Activated T-cell treated with anti-CD3 and anti-CD28 coated beads, Interleukin-2, amount 50 U/mL, for 4 hours (primary cell): ENCODE measurements around the gene NDUFV1. TPM values are rescaled to one million over a fixed set of nuclear protein-coding genes. Genes with fewer than 3 reads are reported as not detected.
"Not testable (repeated sequence)": the region's sequence is repeated elsewhere in the genome, so short reads cannot be mapped to it uniquely, and the experiment has no call there.

Experiments used
- ATAC-seq, 2 donors: fragments of 200-7000 bp; cut with Tn5 transposase; one replicate each; pipeline ENCODE4 v1.10.0; 2021
- DNase-seq: peaks from one replicate; pipeline ENCODE4 v3.0.0-alpha.2; 2020
- H3K27me3 Mint-ChIP-seq: one replicate; pipeline ENCODE4 v1.8.0; 2021; ENCODE audit warnings: low read depth, mixed read lengths
- H3K36me3 Mint-ChIP-seq: one replicate; pipeline ENCODE4 v1.8.0; 2022; ENCODE audit warnings: mixed read lengths; ENCODE audit not compliant: insufficient read depth
- H3K4me1 Mint-ChIP-seq: one replicate; pipeline ENCODE4 v1.8.0; 2021; ENCODE audit warnings: low read depth, mixed read lengths
- H3K4me3 Mint-ChIP-seq: one replicate; pipeline ENCODE4 v1.8.0; 2021; ENCODE audit warnings: mild to moderate bottlenecking, moderate library complexity, mixed read lengths
- H3K9me3 Mint-ChIP-seq: one replicate; pipeline ENCODE4 v1.8.0; 2021; ENCODE audit warnings: mixed read lengths
- total RNA-seq, 3 donors: library from RNA; stranded (reverse); gene quantifications; one replicate each; pipeline ENCODE4 v1.2.1, GENCODE V29; 2021

The NDUFV1 gene
- total RNA-seq = 100 to 1,000 TPM; 338 to 353 (median 350) TPM

DNA sequence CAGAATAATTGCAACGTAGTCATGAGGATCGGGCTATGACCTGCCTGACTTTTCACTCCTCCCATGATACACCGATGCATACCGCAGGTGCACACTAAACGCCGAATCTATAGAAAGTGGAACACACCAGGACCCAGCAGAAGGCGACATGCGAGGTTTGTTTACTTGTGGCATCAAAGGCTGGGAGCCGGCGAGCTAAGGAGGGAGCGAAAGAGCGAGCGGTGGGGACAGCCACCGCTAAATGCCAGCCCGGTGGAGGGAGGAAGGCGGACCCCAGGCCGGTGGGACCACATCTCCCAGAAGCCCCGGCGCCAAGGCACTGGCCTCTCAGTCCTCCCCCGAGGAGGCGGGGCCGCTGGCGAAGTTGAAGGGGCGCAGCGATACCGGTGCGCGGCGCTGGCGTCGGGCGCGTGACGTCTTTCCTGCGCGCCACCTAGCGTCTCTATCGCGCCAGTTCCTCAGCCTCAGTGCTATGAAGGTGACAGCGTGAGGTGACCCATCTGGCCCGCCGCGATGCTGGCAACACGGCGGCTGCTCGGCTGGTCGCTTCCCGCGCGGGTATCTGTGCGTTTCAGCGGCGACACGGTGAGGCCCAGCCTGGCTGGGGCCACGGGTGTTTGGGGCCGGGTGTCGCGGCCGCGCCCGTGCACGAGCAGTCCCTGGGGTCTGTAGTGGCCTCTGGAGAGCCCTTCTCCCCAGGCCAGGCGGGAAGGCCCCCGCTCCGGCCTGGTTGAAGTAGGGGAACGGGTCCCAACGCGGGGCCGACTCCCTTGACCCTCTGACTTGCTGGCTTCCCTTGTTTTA, at the start of gene NDUFV1:
Gene NDUFV1, plus strand, starts transcription at position 445 of the 804 bp plus-strand sequence. Its CDS starts 69 bp downstream, at position 514.
- H3K4me1 Mint-ChIP-seq = peaks cover 20% of the 10 kb centered on the region
- peak within 1 kb of the TSS; percentile 93 for H3K4me3 Mint-ChIP-seq
- H3K9me3 Mint-ChIP-seq = no peaks in the 10 kb centered on the region
- ATAC-seq = peak; percentile 99 to 100
- H3K36me3 Mint-ChIP-seq = peaks cover 15% of the 10 kb centered on the region
- peaks cover 6% of the 10 kb centered on the region for H3K27me3 Mint-ChIP-seq
- peak; percentile 96 for DNase-seq

DNA sequence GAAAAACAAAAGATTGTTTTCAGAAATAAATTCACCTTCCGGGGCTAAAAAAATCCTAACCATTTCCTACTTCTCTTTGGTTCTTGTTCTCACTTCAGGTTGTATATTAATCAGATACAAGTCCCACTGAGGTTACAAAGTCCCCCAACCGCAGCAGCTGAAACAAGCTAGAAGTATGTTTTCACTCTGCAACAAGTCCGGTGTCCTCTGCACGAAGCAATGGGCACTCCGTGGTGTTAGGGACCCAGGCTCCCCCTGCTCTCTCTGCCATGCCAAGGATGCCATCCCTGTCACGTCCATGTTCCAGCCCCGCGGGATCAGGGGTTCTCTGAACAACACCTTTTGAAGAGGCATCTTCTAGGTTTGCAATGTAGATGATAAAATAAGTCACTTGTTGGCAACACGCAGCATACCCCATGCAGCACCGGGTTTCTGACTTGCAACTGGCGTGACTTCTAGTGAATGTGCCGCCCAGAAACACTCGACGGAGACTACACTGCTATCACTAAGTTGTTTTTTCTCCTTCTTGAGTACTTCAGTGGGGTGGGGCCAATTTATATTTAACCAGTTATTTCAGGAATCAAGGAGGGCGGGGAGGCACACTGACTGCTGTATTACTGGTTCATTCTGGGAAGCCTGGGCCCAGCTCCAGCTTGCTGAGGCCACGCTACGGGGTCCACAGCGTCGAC, 48.5 kb upstream of the NDUFV1 start:
- H3K27me3 Mint-ChIP-seq = peaks cover 1% of the 10 kb centered on the region
- DNase-seq (no peak), ATAC-seq (no peak)
- no peaks in the 10 kb centered on the region for H3K36me3 Mint-ChIP-seq
- no peaks in the 10 kb centered on the region for H3K9me3 Mint-ChIP-seq
- H3K4me1 Mint-ChIP-seq = no peaks in the 10 kb centered on the region
- no peak overlapping the region for H3K4me3 Mint-ChIP-seq

DNA sequence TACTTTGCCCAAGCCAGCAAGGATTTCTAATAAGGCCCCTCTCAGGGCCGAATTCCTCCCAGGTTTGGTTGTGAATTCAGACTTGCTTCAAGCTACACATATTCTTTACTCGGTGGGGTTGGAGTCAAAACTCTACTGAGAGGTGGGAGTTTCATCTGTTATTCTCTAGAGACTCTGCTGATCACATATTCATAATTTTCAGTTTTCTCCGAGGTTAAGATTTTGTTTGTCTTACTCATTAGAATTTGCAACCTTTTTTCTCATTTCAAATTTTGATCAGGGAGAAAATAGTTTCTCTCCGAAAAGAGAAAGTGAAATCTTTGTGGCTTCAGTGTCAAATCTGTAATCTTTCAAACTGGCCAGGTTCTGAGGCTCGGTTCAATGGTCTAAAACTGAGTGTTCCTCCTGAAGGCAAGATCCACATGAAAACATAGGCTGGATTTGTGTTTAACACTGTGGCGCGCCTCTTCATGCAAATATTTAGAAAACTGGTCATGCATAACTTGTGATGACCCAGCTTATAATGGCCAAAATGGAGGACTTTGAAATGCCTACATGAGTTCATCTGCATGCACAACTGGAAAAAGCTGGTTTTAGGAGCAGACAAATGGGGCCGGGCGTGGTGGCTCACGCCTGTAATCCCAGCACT, 44.6 kb upstream of the NDUFV1 start:
- Mint-ChIP-seq H3K9me3 (no peaks in the 10 kb centered on the region), H3K4me1 (no peaks in the 10 kb centered on the region), H3K36me3 (no peaks in the 10 kb centered on the region), H3K27me3 (peaks cover 4% of the 10 kb centered on the region), H3K4me3 (no peak overlapping the region)
- DNase-seq (no peak), ATAC-seq (peak in 1 of 2 donors; percentile 61)

DNA sequence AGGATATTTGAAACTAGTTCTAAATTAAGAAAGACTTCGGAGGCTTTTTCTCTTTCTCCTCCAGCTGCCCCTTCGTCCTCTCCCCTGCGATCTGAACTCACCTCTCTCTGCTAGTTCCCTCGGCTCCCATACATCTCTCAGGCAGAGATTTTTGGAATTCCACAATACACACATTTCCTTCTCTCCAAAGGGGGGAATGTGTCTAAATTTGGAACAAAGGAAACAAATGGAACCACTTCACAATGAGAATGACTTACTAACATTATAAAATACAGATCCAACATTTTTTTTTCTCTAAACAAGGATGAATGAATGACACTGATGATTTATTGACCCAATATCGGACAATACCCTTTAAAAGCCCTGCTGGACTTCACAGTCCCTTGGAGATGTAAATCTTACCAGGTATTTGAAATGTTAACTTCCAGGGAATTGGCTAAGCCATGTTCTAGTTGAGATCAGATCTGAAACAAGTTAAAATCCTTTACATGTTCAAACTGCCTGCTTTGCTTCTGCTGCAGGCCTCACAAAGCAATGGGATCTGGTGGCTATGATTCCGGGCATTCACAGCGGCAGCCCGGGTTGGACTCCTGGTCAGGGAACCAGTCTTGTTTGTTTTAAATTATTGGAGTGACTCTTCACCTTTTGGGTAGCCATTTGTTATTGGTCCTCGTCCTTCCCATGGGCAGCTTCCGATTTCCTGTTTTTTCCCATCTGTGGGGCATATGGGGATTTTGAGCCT, 43.6 kb upstream of the NDUFV1 start:
- Mint-ChIP-seq H3K9me3 (no peaks in the 10 kb centered on the region), H3K4me1 (no peaks in the 10 kb centered on the region), H3K4me3 (no peak overlapping the region), H3K27me3 (peaks cover 4% of the 10 kb centered on the region), H3K36me3 (no peaks in the 10 kb centered on the region)
- no peak for DNase-seq
- ATAC-seq = no peak

DNA sequence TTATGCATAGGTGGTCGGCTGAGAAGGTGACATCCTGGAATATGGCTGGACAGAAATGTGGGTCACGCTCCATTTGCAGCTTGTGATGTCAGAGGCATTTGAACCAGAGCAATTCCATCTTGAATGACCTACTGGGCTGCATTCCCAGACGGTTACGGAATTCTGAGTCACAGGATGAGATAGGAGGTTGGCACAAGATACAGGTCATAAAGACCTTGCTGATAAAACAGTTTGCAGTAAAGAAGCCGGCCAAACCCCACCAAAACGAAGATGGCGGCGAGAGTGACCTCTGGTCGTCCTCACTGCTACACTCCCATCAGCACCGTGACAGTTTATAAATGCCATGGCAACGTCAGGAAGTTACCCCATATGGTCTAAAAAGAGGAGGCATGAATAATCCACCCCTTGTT, 43.0 kb upstream of the NDUFV1 start:
- H3K27me3 Mint-ChIP-seq, H3K4me3 Mint-ChIP-seq, H3K36me3 Mint-ChIP-seq, H3K9me3 Mint-ChIP-seq, H3K4me1 Mint-ChIP-seq, ATAC-seq, DNase-seq: not testable (repeated sequence)

DNA sequence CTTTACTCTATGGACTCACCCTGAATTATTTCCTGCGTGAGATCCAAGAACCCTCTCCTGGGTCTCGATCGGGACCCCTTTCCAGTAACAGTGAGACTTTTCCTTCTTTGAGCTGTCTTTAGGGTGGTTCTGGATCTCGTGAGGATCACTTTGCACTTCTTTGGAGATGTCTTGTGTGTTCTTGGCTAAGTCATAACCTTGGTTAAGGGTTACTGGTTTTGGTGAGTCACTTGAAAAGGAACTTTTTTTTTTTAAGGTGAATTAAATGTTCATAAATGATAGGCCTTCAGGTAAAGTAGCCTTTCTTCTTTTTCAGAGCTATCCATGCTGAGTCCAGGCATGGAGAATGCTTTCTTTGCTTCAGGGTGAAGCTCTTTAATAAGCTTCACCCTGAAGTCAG, 42.5 kb upstream of the NDUFV1 start:
- Mint-ChIP-seq H3K4me1 (no peaks in the 10 kb centered on the region), H3K9me3 (no peaks in the 10 kb centered on the region), H3K27me3 (peaks cover 4% of the 10 kb centered on the region), H3K4me3 (no peak overlapping the region), H3K36me3 (no peaks in the 10 kb centered on the region)
- DNase-seq (no peak), ATAC-seq (no peak)

DNA sequence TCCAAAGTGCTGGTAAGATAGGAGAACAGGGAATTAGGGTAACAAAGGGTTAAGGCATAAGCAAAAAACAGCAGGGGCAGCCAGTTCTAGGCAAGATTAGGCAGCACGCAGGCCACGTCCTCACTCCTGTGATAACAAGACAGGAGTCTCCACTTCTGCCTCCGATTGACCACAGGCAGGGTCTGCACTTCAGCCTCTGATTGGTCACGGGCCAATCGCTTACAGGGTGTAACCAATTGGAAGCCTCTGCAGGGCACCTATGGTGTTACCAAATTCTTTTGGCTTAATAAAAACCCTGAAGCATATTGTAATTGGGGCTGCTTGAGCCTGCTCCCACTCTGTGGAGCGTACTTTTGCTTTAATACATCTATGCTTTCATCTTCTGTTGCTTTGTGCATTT, 35.3 kb upstream of the NDUFV1 start:
- no peak for ATAC-seq
- H3K4me1 Mint-ChIP-seq = no peaks in the 10 kb centered on the region
- H3K36me3 Mint-ChIP-seq = no peaks in the 10 kb centered on the region
- H3K4me3 Mint-ChIP-seq = no peak overlapping the region
- H3K27me3 Mint-ChIP-seq = peaks cover 19% of the 10 kb centered on the region
- no peak for DNase-seq
- no peaks in the 10 kb centered on the region for H3K9me3 Mint-ChIP-seq

DNA sequence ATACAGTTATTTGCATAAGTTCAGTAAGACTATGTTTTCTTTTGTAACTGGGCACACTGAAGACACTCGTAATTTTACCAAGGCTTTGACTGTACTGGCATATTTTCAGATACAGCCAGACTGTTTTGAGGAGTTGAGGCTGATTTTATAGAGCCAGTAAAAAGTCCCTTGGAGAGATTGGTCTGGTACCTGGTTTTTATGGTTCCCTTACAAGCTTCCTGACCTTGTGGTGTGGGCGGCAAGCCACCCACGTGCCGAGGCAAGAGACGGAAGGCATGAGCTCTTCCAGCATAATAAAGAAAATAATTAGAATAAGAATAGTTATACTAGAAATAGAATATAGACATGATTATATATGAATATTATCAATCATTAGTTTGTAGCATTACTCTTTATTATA, 34.4 kb upstream of the NDUFV1 start:
- Mint-ChIP-seq H3K4me1 (no peaks in the 10 kb centered on the region), H3K27me3 (peaks cover 27% of the 10 kb centered on the region), H3K4me3 (no peak overlapping the region), H3K36me3 (no peaks in the 10 kb centered on the region), H3K9me3 (no peaks in the 10 kb centered on the region)
- no peak for DNase-seq
- ATAC-seq = no peak

DNA sequence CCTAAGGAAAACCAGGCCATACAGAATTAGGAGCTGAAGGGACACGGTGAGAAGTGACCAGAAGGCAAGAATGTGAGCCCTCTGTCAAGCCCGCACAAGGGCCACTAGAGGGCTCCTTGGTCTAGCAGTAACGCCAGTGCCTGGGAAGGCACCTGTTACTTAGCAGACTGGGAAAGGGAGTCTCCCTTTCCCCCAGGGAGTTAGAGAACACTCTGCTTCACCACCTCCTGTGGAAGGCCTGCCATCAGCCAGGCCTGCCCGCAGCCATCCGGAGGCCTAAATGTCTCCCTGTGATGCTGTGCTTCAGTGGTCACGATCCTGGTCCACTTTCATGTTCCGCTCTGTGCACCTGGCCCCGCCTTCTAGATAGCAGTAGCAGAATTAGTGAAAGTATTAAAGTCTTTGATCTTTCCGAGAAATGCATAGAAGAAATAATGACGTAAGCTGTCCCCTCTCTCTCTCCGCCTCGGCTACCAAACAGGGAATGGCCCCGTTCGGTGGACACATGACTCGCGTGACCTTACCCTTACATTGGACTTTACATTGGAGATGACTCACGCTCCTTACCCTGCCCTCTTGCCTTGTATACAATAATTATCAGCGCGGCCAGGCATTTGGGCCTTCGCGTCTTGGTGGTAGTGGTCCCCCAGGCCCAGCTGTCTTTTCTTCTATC, 33.9 kb upstream of the NDUFV1 start:
- ATAC-seq (no peak), DNase-seq (no peak)
- Mint-ChIP-seq H3K9me3 (no peaks in the 10 kb centered on the region), H3K27me3 (peaks cover 30% of the 10 kb centered on the region), H3K4me1 (no peaks in the 10 kb centered on the region), H3K4me3 (no peak overlapping the region), H3K36me3 (no peaks in the 10 kb centered on the region)

DNA sequence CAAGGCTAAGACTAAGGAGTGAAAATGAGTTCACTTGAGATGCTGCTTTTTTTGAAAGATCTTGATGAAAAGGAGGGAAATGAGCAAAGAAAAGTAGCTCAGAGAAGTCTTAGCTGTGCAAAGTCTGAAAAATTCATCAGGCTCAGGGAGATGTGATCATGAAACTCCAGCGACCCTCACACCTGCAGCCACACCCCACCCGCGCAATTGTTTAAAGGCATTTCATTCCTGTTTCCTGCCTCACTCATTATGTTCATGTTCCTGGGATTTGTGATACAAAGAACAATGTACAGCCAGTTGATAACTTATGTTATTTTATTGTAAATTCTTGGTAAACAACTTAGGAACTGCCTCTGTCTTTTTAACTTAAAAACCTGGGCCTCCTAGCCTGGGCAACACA, 31.8 kb upstream of the NDUFV1 start:
- no peak overlapping the region for H3K4me3 Mint-ChIP-seq
- peaks cover 10% of the 10 kb centered on the region for H3K4me1 Mint-ChIP-seq
- H3K36me3 Mint-ChIP-seq = no peaks in the 10 kb centered on the region
- peaks cover 35% of the 10 kb centered on the region for H3K27me3 Mint-ChIP-seq
- ATAC-seq (no peak), DNase-seq (no peak)
- no peaks in the 10 kb centered on the region for H3K9me3 Mint-ChIP-seq

DNA sequence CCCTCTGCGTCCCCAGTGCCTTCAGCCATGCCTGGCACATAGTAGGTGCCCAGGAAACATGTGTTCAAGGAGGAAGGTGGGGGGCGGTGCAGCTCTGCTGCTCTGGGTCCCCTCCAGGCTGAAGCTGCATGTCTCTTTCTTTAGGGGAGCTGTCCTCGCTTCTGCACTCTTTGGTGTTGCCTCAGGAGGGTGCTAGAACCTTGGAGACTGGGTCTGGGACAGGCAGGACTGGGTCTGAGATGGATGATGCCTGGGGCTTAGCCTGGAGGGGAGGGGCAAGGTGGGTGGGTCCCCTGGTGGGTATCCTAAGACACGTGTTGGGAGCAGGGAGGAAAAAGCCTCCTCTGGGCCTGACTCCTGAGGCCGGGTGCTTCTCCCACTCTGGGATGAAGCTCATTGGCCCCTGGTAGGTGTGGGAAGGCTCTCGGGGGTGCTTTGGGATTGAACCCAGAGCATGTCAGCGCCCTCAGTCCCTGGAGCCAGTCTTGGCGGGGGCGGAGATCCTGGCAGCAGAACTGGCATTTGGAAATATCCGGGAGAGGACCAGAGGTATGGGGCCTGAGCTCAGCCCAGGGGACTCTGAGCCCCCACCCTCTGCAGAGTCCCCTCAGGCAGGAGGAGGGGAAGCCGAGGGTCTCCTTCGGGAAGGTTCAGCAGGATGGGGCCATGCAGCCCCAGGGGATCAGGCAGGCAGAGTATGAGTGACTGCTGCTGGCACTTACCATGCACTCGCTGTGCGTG, 29.8 kb upstream of the NDUFV1 start:
- no peaks in the 10 kb centered on the region for H3K9me3 Mint-ChIP-seq
- DNase-seq = no peak
- no peak for ATAC-seq
- peaks cover 13% of the 10 kb centered on the region for H3K4me1 Mint-ChIP-seq
- H3K4me3 Mint-ChIP-seq = no peak overlapping the region
- H3K36me3 Mint-ChIP-seq = no peaks in the 10 kb centered on the region
- peaks cover 34% of the 10 kb centered on the region for H3K27me3 Mint-ChIP-seq

DNA sequence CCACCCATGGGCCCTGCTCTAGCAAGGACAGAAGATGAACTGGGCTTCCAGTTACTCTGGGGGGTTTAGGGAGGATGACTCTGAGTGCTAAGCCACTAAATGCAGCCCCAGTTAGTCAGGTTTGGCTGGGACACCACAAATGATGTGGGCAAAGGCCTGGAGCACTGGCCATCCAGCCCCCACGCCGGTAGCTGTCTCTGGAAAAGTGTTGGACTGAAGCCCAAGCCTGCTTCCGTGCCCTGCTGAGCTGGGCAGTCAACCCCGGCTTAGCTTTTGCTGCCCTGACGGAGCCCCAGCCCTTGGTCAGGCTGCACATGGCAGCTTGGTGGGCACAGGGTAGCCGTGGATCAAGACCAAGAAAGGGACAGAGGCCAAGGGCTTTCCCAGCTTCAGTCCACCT, 28.8 kb upstream of the NDUFV1 start:
- Mint-ChIP-seq H3K4me1 (peaks cover 23% of the 10 kb centered on the region), H3K27me3 (peaks cover 32% of the 10 kb centered on the region), H3K36me3 (no peaks in the 10 kb centered on the region), H3K9me3 (no peaks in the 10 kb centered on the region), H3K4me3 (no peak overlapping the region)
- DNase-seq = no peak
- ATAC-seq = no peak

DNA sequence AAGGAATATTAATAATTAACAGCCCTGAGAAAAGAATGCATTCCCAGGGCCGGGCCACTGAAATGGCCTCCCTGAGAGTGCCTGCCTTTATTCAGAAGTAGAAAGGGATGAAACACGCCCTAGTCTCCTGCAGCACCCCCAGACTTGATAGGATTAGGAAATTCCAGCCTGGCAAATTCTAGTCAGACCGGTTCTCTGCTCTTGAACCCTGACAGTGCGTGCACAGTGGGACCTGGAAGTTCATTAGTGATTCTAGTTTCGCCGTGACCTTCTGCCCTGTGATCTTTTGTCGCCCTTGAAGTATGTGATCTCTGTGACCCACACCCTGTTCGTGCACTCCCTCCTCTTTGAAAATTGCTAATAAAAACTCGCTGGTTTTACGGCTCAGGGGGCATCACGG, 25.3 kb upstream of the NDUFV1 start:
- H3K36me3 Mint-ChIP-seq = peaks cover 16% of the 10 kb centered on the region
- H3K9me3 Mint-ChIP-seq = peaks cover under 1% of the 10 kb centered on the region
- H3K4me3 Mint-ChIP-seq = peak overlapping the region; percentile 8
- no peak for DNase-seq
- peaks cover 19% of the 10 kb centered on the region for H3K27me3 Mint-ChIP-seq
- peaks cover 39% of the 10 kb centered on the region for H3K4me1 Mint-ChIP-seq
- no peak for ATAC-seq
